HG02588 (cell line): Measurements from ENCODE around the gene CAPN11.

ENCODE experiments used
- ATAC-seq: cut with Tn5 transposase; IDR thresholded peaks from one replicate; pipeline ENCODE4 v1.9.1; 2021; ENCODE audit warnings: mild to moderate bottlenecking, moderate library complexity; ENCODE audit not compliant: unreplicated experiment

CAPN11 gene

DNA sequence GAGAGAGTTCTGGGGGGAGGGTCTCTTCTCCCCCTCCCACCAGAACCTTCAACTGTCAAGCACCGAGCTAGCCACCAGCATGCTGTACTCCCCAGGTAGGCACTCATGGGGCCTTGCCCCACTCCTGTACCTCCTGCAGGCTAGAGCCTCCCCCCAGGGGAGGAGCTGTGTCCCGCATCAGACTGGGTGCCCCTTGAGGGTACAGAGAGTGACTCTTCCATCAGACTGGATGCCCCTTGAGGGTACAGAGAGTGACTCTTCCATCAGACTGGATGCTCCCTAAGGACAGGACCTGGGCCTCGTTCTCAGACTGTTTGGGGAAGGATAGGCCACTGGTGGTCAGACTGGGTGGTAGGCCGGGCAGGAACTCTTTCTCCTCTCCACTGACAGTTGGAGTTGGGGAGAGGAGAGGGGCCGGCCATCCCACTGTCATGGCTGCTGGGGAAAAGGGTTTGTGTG, at the start of gene CAPN11:
CAPN11 (plus strand) TSS at position 51 of the 459 bp plus-strand sequence; CDS start at position 80, 29 bp downstream.
- ATAC-seq = no peak

DNA sequence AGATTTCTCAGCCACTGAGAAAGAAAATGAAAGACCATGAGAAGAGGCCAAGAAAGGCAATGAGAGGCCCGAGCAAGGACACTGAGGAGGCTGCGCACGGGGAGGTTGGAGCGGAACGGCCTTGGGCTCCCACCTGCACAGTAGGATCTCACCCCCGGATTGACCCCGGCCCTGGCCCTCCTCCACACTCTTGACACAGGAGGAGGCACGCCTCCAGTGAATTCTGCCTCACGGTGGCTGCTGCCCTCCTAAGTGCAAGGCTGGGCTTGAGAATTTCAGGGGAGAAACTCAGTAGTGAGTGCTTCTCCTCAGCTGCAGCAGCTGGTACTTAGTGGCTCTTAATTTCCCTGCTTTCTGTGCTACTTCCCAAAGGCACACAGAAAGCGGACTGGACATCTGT, 49.4 kb upstream of the CAPN11 start:
- no peak for ATAC-seq

DNA sequence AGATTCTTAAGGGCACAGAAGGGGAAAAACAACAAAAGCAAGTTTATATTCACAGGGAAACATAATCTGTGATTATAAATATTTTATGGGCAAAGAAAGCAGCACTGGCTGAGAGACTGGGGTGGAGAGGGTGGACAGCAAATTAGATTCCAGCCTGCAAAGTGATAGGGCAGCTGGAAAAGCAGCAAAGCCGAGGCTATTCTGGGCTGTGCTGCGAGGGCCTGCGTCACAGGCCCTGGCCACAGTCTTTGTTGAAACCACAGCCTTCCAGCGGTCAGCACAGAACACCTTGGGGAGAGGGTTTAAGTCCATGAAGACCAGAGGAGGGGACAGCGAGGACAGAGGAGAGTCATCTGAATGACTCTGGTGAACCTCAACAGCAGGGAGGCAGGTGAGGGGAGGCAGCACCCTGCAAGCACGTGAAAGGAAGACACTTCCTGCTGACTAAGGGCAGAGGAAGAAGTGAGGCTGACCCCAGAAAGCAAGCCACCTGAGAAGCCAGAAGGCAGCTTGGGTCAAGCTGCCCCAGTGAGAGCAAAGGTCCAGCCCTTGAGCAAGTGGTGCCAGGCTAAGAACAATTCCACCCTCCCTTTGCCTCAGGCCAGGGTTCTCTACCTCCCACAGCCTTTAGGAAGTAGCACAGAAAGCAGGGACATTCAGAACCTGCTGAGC, 48.5 kb upstream of the CAPN11 start:
- no peak for ATAC-seq

DNA sequence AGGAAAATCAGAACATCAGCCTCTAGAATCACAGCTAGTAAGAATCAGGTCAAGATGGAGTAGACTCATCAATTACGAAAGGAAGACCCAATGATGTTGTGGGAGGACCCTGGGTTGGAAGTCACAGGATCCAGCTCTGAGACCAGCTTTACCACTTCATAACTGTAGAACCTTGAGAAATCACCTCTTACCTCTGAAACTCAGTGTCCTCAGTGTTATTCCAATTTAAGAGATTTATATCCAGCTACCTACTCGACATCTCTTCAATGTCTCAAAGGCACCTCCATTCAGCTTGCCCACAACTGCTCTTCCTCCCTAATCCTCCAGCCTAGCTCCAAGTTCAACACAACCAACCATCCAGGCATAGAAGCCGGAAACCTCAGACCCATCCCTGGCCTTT, 47.7 kb upstream of the CAPN11 start:
- no peak for ATAC-seq

DNA sequence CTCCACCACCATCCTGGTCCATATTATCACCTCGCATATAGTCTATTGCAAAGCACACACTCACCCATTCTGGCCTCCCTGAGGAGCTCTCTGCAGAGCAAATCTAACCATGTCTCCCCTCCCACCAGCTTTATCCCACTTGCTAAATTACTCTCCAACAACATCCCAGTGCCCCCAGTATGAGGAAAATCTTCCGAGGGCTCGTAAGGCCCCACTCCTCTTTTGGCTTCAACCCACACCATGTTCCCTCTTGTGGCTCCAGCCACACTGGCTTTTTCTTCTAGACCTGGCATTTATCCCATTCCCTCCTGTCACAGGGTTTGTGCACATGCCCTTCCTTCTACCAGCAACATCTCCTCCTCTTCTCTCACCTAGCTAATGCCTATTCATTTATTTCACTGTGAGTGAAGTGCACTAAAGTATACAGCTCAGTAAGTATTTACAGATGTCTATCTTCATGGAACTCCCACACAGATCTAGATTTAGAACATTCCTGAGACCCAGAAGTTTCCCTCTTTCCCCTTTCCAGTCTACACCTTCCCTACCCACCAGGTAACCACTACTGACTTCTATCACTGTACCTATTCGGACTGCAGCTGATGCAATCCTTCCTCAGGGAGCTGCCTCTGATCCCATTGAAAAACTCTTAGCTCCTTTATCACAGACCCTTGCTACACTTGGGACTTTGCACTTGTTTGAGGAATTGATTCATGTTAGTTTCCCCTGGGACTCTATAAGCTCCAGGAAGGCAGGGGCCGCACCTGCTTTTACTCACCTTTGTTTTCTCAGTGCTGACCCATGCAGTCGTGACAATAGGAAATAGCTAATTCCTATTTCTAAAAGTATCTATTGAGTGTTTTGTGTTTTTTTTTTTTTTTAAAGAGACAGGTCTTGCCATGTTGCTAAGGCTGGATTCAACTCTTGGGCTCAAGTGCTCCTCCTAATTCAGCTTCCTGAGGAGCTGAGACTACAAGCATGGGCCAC, 46.9 kb upstream of the CAPN11 start:
- ATAC-seq = no peak

DNA sequence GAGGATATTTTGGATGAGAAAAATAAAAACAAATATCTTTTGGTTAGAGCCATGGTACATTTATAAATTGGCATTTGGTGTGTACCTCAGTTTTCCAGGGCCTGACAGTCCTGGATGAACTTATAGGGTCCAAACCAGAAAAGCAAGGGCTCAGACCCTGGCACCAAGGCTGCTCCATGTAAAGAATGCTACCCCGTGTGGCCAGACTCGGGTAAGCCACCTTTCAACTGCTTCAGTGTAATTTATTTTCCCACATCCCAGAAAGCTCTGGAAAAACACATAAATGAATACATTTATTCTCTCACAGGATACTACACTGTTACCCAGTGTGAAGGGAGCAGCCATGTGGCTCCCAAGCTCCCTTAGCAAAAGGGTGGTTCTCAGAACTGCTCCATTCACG, 45.2 kb upstream of the CAPN11 start:
- ATAC-seq = no peak

DNA sequence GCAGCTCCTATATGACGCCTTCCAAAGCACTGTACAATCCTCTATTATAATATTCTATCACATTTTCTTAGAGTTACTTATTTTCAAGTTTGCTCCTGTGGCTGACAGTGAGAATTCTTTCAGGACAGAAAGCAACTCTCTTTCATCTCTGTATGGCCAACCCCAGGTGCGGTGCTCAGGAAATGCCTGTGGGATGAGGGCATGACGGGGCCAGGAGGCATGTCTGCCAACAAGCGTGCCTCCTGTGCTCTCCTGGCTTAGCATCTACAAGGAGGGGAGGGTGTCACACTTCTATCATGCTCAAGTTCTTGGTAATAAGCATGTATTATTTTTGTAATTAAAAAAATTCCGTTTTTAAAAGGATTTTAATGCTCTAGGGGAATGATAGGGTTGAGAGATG, 42.8 kb upstream of the CAPN11 start:
- no peak for ATAC-seq

DNA sequence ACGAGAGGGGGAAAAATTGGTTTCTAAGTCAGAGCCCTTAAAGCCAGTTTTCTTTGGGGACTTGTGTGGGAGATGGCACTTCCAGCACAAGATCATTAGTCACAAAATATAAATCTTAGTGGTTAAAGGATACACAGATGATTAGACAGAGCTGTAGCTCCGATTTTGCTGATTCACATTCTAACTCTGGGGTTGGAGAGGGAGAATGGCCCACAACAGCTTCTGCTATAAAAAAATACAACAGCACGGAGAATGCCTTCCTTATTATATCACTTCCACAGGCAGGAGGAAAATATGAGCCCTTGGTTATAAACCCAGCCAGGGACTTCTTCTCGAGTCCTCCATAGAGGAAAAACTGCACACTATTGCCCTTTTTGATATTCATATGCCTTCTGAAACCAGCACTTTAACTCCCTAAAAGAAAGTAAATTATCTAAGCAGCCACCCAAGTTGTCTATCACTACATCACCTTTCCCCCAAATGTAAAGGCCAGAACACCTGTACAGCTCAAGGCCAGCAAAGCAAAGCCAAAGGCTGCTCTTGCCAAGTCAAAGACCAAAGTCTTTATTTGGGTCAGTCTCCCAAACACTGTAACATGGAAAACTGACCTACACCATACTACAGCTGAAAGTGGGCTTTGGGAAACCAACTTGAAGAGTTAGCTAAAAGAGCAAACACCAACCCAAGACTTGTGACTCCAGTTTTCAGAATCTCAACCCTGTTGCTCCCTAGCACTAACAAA, 41.8 kb upstream of the CAPN11 start:
- no peak for ATAC-seq

DNA sequence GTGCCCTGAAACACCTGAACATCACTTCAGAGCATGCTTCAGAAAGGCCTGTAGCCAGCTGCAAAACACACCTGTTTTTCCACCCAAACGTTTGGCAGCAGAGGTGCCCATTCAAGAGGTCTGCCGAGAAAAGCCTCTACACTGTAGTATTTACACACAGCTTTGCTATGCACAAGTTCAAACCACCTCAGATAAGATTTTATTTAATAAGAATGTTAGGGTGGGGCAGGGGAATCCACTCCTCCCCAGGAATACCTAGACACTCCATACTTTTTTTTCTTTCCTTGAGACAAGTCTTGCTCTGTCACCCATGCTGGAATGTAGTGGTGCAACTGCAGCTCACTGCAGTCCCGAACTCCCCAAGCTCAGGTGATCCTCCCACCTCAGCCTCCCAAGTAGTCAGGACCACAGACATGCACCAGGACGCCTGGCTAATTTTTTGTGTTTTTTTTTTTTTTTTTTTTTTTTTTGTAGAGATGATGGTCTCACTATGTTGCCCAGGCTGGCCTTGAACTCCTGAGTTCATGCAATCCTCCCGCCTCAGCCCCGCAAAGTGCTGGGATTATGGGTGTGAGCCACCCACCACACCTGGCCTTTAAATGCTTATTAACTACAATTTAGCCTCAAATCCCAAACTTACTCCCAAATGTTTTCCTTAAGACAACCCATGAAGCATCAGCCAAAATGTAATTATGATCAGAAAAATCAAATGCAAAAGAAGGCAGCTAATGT, 41.1 kb upstream of the CAPN11 start:
- ATAC-seq = no peak

DNA sequence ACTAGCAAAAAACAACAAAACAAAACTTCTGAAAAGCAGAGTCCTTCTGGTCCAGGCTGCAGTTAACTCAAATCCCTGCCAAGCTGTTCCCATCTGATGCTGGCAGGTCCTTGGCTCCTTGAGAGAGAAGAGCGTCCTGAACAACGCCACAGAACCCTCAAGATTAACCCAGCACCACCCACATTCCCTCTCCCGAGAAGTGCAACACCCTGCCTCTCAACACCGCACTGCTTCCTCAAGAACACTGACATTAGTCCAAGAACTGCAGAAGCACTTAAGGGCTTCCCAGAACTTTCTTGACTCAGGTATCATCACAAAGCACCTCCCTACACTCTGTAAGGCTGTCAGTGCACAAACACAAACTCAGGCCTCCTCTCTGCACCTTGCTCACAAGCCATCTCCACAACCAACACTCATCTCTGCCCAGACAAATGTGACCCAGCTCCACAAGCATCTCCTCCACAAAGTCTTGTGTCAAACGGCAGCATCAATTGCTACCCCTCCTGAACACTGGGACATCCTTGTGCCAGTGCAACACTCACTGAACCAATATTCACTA, 38.8 kb upstream of the CAPN11 start:
- ATAC-seq = no peak

DNA sequence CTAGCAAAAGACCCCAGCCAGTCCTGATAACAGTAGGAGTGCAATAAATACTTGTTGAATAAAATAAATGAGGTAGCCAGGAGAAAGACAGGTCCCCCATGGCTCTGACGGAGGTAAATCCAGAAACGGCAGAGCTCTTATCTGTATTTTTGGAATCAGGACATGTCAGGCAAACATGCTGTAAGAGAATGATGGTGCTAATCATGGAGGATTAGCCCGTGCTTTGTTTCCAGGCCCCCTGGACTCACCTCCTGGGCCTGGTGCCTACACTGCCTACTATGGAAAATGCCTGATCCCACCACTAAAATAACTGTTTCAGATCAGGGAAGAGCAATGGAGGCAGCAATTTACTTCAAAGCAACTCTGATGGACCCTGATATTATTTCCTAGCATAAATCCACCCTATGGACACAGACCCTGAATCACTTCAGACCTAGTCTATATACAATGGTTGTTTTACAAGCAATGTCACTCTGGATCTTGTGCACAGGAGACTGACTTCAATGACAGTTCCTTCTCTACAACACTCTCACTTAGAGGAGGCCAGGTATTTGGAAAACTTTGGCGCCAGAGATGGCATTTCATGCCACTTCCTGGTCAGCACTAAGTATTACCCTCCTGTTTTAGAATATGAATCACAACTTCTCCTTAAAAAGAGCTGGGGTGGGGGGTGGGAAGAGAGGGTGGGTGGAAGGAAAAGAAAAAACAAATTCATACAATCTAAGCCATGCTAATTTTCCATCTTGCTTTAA, 37.8 kb upstream of the CAPN11 start:
- ATAC-seq = no peak

DNA sequence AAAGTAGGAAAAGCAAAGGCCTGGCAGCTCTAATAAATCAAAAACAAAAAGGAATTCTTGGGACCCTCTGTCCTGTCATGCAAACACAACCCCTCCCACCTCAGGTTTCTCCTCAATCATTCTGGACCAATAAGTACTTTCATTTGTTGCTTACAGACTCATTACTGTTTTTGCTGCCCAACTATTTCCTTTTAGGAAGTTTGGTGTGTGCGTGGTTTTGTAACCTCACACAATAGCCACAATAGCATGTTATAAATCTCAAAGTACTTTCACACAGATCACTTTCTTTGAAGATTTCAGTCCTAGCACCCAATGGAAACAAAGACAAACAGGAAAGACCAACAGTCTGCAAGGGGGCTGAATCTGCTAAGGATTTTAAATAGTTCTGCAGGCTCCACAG, 35.8 kb upstream of the CAPN11 start:
- ATAC-seq = no peak

DNA sequence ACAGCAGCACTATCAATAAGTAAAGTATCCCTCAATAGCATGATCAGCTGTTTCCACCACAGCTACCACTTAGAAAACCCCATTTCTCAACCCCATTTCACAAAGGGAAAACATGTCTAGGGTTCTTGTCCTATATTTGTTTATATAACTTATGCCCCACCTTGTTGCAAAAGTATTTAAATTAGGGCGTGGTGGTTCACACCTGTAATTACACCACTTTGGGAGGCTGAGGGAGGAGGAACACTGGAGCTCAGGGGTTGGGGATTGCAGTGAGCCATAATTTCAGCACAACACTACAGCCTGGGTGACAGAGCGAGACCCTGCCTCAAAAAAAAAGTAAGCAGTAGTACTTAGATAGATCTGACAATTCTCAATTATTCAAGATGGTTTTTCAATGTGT, 35.1 kb upstream of the CAPN11 start:
- no peak for ATAC-seq

DNA sequence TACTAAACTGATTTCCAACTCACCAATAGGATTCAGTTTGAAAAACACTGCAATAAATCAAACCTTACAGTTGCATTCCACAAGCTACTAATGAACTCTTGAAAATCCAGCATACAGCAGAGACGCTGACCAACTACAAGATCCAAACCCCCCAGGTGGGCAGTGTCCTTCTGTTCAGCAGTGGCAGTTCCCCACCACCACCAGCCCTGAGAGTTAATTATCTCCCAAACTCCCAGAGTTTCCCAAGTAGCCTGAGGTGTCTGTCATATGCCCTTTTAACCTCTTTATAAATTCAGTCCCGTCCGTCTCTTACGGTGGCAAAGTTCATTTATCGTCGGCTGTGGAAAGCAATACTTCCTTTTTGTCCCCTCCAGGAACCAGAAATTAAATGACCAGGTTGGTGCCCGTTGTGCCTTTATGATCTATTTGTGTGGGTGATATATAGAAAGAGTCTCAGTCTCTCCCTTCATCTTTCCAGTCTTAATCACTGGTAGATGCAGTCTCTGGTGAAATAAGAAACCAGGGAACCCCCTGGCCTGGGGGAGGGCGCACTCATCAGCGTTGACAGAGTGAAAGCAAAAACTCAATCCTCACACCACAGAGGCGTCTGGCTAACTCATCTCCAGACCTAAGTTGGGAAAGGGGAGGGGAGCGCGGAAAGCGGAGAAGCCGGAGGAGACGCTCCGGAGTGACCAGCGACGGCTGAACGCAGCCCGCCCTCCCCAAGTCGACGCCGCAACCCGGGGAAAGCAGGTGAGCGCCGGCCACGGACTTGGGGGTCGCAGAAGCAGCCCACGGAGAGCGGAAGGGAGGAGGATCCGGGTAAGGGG, 32.1 kb upstream of the CAPN11 start:
- peak; percentile 44 for ATAC-seq

DNA sequence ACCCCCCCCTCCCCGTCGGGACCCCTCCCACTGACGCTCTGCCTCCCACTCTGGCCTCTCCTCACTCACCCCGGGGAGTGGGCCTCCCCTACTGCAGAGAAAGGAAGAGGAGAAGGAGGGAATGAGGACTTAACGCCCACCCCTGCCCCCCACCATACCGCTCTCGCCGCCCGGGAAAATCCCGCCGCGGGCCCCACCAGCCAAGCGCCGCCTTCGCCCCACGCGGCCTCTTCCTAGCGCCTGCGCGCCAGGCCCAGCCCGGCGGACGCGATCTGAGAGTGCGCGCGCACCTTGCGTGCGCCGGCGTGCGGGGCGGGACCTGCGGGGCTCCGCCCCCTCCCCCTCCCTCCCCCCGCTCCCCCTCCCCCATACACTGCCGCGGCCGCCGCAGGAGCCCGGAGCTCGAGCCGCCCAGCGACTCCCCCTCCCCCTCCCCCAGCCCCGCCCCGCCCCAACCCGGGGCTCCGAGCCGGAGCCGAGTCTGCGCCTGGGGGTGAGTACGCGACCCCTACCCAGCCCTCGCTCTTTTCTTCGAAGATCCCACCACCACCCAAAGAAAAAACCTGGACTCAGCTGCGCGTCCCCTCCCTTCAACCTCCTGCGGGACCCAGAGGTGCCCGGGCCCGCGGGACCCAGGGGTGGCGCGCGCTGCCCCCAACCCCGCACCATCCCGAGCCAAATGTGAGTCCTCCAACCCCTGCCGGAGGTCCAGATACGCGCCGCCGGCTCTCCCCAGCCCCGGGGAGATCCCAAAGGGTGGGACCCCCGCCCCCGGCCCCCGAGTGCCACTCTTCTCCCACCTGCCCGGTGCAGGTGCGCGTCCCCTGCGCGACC, 31.2 kb upstream of the CAPN11 start, which contains the start of the genes MRPL14 and TMEM63B:
MRPL14 (minus strand) TSS at position 267 of the 834 bp plus-strand sequence. CDS start 10,841 bp downstream, outside the sequence.
TMEM63B (plus strand) TSS at position 369 of the 834 bp plus-strand sequence. CDS start 7,031 bp downstream, outside the sequence.
- ATAC-seq = peak; percentile 64

DNA sequence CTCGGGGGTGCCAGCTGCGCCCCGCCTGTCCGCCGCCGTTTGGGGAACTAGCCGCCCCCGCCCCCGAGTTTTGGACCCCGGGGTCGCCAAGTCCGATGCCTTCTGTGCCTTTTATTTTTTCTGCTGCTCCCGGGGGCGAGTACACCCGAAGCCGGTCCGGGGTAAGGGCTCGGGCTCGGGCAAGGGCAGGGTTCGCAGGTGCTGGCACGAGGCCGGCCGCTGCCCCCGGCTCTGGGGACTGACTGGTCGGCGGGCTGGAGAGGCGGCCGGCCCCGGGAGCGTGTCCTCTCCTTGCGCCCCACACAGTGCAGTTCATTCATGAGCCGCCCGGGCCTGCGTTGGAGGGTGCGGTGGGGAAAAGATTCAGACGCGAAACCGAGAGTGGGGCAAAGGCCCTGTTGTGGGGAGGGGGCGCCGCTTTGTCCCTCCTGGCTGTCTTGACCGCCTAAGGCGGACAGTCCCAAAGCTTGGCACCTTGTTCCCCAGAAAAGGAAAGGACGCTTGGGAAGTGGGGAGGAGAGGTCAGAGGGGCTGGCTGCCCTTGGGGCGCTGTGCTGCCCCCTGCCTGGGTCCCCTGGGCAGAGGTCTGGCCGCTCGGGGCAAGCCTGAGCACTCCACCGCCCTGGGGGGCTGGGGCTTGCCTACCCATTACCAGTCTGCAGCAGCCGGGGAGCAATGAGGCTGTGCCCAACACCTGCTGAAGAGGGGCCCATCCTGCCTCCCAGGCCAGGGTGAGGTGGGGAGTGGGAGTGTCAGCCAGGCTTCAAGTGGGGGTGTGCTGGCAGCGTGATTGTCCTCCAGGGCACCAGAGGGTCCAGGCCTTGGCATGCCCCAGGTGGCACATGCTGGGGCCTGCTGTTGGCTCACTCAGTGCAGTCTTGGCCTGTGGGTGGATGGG, 30.4 kb upstream of the CAPN11 start:
- no peak for ATAC-seq
